ENCODE data around the gene GNAO1. TPM values are rescaled to one million over a fixed set of nuclear protein-coding genes. Genes with fewer than 3 reads are reported as not detected.

GNAO1 gene
- total and polyA plus RNA-seq, 8 donors: 1.2 to 13.4 (median 4.8) TPM

DNA sequence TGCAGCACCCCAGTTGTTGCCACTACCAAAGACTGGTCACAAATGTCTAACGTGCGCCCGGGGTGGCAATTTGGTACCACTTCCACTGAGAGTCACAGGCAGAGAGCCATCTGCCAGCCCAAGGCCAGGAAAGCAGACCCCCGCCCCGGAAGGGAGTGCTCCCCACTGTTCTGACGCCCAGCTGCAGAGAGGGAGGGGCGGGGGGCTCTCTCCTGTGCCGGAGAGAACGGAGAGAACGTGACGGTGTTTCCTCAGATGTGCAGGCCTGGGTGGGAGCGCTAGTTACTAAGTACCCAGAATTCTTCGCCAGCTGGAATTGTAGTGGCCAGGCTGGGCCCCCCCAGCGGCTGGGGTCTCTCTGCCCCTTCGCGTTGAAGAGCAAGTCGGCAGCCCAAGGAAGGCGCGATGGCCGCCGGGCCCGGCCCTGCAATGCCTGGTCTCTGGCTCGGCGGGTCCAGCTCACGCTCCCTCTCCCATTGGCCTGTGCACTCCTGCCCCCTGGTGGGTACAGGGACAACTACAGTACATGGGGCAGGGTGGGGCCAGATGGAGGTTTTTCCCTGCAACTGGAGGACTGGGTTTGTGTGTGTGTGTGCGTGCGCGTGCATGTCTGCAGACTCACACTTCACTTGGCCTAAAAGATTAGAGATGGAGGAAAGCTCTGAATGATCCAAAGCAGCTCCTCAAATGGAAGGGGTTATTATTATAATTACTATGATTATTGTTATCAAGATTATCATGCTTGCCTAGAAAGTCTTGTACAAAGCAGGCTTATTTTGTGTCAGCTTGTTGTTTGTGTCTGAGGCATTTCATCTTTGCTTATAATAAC lies 126.9 kb downstream of the GNAO1 start:
- Histone ChIP-seq H3K9me3 (no peaks in the 10 kb centered on the region), H3K27ac (no peak overlapping the region), H3K4me1 (no peaks in the 10 kb centered on the region), H3K27me3 (no peaks in the 10 kb centered on the region), H3K4me3 (peak overlapping the region in 1 of 4 donors; percentile 28), H3K36me3 (no peaks in the 10 kb centered on the region)
- TF ChIP-seq, protein P1, sequence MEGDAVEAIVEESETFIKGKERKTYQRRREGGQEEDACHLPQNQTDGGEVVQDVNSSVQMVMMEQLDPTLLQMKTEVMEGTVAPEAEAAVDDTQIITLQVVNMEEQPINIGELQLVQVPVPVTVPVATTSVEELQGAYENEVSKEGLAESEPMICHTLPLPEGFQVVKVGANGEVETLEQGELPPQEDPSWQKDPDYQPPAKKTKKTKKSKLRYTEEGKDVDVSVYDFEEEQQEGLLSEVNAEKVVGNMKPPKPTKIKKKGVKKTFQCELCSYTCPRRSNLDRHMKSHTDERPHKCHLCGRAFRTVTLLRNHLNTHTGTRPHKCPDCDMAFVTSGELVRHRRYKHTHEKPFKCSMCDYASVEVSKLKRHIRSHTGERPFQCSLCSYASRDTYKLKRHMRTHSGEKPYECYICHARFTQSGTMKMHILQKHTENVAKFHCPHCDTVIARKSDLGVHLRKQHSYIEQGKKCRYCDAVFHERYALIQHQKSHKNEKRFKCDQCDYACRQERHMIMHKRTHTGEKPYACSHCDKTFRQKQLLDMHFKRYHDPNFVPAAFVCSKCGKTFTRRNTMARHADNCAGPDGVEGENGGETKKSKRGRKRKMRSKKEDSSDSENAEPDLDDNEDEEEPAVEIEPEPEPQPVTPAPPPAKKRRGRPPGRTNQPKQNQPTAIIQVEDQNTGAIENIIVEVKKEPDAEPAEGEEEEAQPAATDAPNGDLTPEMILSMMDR (IDR thresholded peaks at IDR 0.05): peak; percentile 43 to 98 (median 94)
- ATAC-seq (peak; percentile 94 to 99 (median 99)), FAIRE-seq (no peak), DNase-seq (peak; percentile 38 to 91 (median 81))
- intact Hi-C loops (cut with DNase I): loop anchor here in 2 of 3 donors (5.0 to 10.0 kb wide), 3 partner anchors 276 to 373 kb away; no protein-coding TSS in a partner anchor
- WGBS, 2 donors: 14 to 16% methylated on average over 28 of the region's 28 CpGs

- no peaks in the 10 kb centered on the region for H3K36me3 ChIP-seq
- H3K4me3 ChIP-seq: no peak overlapping the region
- no peak overlapping the region for H3K27ac ChIP-seq
- ATAC-seq (no peak), DNase-seq (no peak), FAIRE-seq (no peak)
- H3K27me3 ChIP-seq: no peaks in the 10 kb centered on the region
- TF ChIP-seq, protein P1 (IDR thresholded peaks at IDR 0.05): no peak
- no peaks in the 10 kb centered on the region for H3K4me1 ChIP-seq
- intact Hi-C loops (cut with DNase I): loop anchor here in 2 of 3 donors (5.0 to 10.0 kb wide), 3 partner anchors 276 to 374 kb away; no protein-coding TSS in a partner anchor
- 45 to 62% methylated on average over 1 of the region's 1 CpG for WGBS, 2 donors
- H3K9me3 ChIP-seq: no peaks in the 10 kb centered on the region
Observed at GRCh38 chr16:56318827-56319140, 127.5 kb downstream of the GNAO1 start.

DNA sequence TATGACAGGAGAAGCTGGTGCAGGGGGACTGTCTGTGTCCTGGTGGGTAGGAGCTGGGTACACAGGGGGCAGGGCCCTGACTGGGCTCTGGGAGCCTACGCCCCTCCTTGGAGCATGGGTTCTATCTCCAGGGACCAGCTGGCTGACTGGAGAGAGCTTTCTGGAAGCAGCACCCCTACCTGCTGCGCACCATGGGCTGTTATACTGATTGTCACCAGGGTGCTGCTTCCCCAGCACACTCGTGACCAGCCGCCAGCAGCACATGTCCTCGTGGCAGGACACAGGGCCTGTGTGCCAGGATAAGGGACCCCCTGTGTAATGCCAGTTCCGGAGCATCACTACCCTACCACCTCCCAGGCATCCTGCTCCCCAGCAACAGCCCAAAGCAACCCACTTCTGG lies 128.1 kb downstream of the GNAO1 start:
- 77 to 88% methylated on average over 4 to 6 of the region's 6 CpGs for WGBS, 2 donors
- ATAC-seq (no peak), DNase-seq (no peak), FAIRE-seq (no peak)
- intact Hi-C loops (cut with DNase I): loop anchor here in 2 of 3 donors (5.0 to 10.0 kb wide), 3 partner anchors 277 to 375 kb away; no protein-coding TSS in a partner anchor
- TF ChIP-seq, protein P1 (IDR thresholded peaks at IDR 0.05): no peak
- Histone ChIP-seq H3K36me3 (no peaks in the 10 kb centered on the region), H3K27ac (no peak overlapping the region), H3K4me1 (no peaks in the 10 kb centered on the region), H3K9me3 (no peaks in the 10 kb centered on the region), H3K4me3 (no peak overlapping the region), H3K27me3 (no peaks in the 10 kb centered on the region)

- intact Hi-C loops (cut with DNase I): no loop called here
- ATAC-seq: no peak
- Histone ChIP-seq H3K27me3 (no peaks in the 10 kb centered on the region), H3K4me1 (no peaks in the 10 kb centered on the region), H3K9me3 (no peaks in the 10 kb centered on the region), H3K4me3 (no peak overlapping the region), H3K27ac (no peak overlapping the region), H3K36me3 (no peaks in the 10 kb centered on the region)
- TF ChIP-seq, protein P1 (IDR thresholded peaks at IDR 0.05): no peak
- no peak for DNase-seq
- FAIRE-seq: no peak
- 55 to 71% methylated on average over 8 of the region's 8 CpGs for WGBS, 2 donors
Observed at GRCh38 chr16:56320056-56320455, 128.8 kb downstream of the GNAO1 start.
